Measurements from ENCODE around the gene C10orf67.
"Not testable (repeated sequence)": the region's sequence is repeated elsewhere in the genome, so short reads cannot be mapped to it uniquely, and the experiment has no call there.

C10orf67 gene

DNA sequence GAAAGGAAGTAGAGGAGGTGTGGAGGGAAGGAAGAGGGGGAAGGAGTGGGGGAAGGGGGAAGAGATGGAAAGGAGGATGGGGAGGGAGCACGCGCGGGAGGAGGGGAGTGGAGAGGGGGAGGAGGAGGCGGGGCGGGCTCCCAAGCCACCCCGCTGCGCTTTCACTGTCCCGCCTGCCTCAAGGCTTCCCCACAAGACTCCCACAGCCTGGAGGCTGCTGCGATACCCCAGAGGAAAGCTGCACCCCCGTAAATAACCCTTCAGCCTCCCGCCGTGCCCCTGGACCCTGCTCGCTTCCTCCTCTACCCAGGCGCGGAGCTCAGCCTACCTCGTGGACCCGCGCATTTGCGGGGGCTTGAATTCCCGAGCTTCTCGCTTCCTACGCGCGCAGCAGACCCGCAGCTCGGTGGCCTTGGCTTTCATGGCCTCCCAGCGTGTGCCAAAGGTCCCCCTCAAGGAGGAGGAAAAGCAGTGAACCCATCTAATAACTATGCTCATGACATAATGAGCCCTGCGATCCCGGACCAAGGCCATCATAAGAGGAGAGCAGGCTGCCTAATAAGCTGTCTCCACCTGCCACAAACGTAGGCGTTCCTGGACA, at the start of gene C10orf67:
Gene C10orf67 (minus strand): TSS at position 557 of the 601 bp plus-strand sequence. CDS start 23 bp downstream, at position 534.
- DNase-seq (ENCODE audit: low read depth in 2 of 2): no peak

DNA sequence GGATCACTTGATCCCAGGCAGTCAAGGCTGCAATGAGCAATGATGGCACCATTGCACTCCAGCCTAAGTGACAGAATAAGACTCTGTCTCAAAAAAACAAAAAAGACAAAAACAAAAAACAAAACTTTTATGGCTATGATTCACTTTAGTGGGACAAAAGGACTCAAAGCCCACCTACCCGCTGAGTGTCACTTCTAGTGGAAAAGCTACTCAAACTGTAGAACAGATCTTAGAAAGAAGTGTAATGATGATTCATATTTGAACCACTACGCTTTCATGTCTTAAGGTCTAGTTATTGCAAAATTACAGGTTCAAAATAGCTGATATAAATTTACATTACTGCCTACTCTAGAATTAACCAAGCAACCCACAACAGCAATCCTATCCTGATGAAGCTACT, 47.2 kb upstream of the C10orf67 start:
- no peak for DNase-seq (ENCODE audit: low read depth in 2 of 2)

DNA sequence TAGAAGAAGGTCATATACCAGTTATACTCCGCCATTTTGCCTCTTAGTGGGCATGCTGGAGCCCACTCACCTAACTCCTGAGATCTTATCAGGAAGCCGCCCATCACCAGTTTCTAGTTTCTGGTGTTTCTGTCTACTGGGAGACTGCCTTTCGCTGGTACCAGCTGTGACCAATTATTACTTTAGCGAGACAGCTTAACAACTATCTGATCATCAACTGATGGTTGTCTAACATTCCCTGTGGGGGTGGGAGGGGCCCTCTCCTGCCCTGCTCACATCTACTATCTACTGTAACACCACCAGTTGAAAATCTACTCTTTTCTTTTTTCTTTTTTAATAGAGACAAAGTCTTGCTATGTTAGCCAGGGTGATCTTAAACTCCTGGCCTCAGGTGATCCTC, 46.2 kb upstream of the C10orf67 start:
- no peak for DNase-seq (ENCODE audit: low read depth in 2 of 2)

DNA sequence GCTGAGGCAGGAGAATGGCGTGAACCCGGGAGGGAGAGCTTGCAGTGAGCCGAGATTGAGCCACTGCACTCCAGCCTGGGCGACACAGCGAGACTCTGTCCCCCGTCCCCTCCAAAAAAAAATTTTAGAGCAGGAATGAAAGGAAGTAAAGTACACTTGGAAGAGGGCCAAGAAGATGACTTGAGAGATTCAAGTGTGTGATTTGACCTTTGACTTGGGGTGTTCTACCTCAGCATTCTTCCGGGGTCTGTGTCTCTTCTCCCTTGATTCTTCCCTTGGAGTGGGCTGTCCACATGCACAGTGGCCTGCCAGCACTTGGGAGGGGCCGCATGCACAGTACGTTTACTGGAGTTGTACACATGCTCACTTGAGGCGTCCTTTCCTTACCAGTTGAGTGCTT, 45.8 kb upstream of the C10orf67 start:
- not testable (repeated sequence) for DNase-seq (ENCODE audit: low read depth in 2 of 2)

DNA sequence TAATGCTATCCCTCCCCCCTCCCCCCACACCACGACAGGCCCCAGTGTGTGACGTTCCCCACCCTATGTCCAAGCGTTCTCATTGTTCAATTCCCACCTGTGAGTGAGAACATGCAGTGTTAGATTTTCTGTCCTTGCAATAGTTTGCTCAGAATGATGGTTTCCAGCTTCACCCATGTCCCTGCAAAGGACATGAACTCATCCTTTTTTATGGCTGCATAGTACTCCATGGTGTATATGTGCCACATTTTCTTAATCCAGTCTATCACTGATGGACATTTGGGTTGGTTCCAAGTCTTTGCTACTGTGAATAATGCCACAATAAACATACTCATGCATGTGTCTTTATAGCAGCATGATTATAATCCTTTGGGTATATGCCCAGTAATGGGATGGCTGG, 42.9 kb upstream of the C10orf67 start:
- DNase-seq (ENCODE audit: low read depth in 2 of 2): not testable (repeated sequence)

DNA sequence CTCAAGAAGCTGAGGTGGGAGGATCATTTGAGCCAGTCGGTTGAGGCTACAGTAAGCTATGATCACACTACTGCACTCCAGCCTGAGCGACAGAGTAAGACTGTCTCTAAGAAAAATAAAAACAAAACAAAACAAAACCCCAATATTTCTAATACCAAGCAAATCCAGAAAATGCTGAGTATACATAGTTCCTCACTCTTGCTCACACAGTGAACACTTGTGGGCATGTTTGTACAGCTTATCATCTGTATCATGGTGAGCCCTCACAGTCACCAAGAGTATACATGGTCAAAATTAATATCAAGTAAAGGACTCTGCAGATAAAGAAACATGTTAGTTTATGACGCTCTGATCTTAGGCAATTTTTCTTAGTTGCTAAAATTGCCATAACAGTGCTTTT, 41.5 kb upstream of the C10orf67 start:
- no peak for DNase-seq (ENCODE audit: low read depth in 2 of 2)

DNA sequence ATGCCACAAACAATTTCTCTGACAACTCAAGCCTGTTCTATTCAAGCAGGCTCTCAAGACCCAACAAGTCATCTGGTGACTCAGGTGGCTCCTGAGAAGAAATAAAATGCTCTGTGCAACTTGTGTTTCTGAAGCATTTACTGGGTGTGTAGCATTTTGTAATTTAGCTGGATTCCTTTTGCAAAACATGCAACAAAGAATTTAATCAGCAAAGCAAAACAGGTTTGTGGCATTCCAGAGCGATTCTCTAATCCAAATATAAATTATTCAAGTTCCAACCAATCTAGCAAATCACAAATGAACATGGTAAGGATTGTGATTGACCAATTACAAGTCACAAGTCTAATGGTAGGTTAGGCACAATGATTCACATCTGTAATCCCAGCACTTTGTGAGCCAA, 39.8 kb upstream of the C10orf67 start:
- no peak for DNase-seq (ENCODE audit: low read depth in 2 of 2)

DNA sequence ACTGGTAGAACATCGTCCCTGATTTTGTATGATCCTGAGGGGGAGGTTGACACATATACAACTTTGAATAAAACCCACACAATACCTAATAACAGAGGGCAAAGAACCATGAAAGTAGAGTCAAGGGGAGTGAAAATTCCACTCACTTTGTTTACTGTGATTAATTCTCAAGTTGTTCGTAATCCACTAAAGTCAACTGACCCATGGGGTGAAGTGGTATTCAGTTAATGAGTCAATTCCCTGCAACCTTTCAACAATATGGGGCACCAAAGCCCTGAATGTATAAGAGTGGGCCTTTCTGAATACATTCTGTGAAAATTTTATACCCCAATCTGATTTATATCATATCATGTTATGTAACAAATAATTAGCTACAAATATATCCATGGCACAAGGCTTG, 39.0 kb upstream of the C10orf67 start:
- DNase-seq (ENCODE audit: low read depth in 2 of 2): no peak

DNA sequence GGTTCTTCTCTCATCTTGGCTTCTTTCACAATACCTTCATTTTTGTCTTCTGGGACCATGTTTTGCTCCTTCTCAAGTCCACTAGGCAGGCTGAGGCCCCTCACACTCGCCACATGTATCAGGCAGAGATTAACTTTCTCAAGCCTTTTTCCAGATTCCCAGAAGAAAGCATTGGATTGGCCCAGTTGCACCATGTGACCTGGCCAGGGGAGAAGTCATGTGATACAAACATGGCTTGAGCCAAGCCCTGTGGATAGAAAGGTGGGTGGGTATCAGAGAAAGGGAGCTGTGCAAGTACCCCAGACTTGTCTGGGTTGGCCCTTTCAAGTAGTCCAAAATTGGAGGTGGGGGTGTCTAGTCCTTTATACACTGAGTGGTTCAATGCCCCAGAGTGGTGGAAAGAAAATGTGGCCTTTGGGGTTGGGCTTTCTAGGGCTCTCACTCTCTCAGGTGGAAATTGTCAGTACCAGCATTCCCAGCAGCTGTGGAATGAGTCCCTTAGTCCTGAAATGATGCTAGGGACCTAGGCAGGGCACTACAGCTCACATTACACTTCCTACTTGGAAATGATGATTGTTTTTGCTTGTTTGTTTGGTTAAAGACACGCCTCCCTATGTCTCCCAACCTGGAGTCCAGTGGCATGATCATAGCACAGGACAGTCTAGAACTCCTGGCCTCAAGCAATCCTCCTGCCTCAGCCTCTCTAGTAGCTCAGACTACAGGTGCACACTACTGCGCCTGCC, 36.9 kb upstream of the C10orf67 start:
- DNase-seq (ENCODE audit: low read depth in 2 of 2): no peak

DNA sequence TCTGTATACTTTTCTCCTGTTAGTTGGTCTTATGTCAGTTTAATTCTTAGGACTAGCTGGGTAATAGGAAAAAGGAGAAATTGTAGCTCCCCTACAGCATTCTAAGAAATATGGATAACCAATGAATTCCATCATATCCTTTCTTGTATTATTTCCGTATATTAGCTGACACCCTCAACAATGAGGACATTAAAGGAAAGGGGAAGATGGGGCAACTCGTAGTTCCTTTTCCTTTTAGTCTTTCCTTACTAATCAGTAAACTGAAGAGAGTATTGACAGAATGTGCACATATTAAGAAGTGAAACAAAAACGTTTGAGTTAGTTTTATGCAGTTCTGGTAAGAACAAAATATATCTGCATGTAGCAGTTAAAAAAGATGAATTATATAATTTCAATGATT, 35.1 kb upstream of the C10orf67 start:
- no peak for DNase-seq (ENCODE audit: low read depth in 2 of 2)

DNA sequence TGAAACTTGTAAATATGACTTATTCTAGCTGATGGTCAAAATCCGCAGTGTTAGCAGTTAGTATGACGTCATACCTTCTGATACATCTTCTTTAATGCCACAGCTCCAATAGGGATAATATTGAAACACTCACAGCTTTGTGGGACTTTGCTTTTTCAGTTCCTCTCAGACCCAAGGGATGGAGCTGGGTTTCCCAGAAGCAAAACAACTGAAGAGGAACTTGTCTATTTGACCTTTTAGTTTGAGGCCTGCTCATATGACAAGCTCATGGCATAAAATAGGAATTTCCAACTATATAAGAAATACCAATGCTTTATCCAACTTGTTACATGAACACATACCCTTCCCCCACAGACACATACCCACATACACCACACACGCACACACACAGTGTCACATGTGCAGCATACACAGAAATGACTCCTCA, 31.6 kb upstream of the C10orf67 start:
- DNase-seq (ENCODE audit: low read depth in 2 of 2): no peak

DNA sequence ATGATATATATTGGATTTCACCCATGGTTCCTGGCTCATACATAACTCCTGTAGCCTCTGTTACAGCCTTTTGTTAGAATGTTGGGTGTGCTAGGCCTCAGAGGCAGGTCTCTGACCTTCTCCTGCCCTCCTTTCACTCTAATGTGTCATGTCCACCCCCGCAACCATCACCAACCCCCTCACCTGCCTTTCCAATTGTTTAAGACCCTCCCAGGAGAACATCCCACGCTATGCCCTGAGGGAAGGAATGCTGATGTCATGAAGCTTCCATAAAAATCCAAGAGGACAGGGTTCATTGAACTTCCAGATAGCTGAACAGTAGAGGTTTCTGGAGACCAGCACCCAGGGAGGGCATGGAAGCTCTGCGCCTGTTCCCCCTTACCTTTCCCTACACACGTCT, 30.8 kb upstream of the C10orf67 start:
- no peak for DNase-seq (ENCODE audit: low read depth in 2 of 2)

DNA sequence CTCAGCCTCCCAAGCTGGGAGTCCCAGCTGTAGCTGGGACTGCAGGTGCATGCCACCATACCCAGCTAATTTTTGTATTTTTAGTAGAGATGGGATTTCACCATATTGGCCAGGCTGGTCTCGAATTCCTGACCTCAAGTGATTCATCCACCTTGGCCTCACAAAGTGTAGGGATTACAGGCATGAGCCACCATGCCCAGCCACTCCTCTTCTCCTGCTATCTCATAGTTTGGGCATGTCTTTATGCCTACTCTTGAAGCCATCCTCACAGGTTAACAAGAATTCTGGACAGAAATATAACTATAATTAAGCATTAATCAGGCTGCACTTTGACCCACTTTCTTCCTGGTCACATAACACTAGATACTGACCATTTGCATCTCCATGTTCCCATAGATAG, 28.6 kb upstream of the C10orf67 start:
- no peak for DNase-seq (ENCODE audit: low read depth in 2 of 2)

DNA sequence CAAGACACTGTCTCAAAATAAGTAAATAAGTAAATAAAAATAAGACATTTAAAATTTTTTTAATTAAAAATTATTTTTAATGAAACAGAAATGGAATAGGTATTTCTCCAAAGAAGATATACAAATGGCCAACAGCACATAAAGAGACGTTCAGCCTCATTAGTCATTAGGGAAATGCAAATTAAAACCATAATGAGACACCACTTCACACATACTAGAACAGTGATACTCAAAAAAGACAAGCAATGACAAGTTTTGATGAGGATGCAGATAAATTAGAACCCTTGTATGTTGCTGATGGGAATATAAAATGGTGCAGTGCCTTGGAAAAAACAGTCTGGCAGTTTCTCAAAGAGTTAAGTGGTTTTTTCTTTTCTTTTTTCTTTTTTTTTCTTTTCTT, 26.5 kb upstream of the C10orf67 start:
- no peak for DNase-seq (ENCODE audit: low read depth in 2 of 2)

DNA sequence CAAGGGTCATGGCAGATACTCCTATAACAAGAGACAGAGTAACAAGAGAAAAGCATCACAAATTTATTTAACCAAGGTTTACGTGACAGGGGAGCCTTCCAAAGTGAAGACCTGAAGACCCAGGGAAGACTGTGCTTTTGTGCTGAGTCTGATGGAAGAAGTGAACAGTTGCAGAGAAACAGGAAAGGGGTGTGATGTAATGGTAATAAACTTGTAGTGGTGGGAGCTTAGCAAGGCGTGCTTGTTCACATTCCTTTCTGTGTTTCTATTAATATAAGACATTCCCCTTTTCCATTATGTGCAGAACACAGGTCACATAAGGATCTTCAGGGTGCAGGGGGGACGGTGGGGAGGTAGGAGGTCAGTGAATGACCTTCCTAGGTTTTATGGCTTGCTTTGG, 25.5 kb upstream of the C10orf67 start:
- no peak for DNase-seq (ENCODE audit: low read depth in 2 of 2)

DNA sequence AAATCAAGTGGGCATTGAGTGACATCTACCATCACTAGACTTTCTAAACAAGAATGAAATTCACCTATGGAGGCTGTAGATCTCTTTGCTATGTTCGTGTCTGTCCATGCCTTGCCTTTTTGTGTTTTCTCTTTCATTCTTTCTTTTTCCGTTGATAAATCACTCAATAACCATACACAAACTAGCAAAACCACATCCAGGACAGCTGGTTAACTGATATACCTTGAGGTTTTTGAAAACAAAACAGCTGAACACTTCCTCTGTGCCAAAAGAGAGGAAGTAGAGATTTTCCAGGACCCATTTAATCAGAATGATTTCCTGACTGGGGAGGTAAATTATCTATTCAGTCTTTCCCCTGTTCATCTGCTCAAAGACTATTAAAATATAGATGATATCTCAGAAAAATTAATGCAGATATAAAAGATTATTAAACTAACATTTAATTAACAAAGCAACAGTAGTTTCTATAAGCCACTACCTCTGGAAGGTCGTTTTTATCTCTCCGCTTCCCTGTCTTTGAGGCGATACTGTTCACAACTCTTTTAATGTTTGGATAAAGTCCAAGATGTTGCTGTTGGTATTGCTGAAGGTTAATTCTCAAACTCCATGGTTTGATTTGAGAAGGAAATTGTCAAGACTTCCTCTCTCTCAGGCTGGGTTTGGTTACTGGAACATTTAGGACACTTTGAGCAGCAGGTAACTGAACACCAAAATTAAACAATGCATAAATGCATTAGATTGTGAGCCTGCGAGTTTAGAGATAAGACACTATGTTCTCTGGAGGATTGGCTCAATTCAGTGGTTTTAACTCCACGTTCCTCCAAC, 24.4 kb upstream of the C10orf67 start:
- no peak for DNase-seq (ENCODE audit: low read depth in 2 of 2)

DNA sequence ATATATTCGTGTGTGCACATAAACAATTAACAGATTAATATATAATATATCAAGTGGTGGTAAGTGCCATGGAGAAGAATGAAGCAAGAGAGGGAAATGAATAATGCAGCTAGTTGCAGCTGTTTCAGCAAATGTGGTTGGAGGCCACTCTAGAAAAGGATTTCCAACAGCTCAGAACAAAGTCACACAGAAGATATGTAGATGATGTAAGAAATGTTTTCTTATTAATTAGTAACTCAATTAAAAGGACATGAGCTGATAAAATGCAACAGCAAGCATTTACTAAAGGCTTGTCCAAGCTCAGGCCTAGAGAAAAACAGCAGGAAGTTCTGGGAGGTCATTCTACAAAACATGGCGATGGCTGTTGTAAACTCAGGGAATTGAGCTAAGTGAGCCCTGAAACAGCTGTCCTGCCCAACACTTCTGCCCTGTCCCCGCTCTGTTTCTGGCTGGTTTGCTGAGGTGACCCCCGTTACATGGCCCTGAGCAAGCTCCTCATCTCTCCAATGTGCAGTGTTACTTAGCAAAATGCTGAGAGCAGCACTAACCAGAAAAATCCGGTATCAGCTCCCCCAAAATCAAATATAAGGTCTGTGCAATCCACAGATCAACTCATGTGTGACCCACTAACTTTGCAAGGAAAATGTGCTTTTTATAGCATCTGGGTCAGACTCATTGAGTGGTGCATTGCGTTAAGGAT, 23.4 kb upstream of the C10orf67 start:
- DNase-seq (ENCODE audit: low read depth in 2 of 2): no peak

DNA sequence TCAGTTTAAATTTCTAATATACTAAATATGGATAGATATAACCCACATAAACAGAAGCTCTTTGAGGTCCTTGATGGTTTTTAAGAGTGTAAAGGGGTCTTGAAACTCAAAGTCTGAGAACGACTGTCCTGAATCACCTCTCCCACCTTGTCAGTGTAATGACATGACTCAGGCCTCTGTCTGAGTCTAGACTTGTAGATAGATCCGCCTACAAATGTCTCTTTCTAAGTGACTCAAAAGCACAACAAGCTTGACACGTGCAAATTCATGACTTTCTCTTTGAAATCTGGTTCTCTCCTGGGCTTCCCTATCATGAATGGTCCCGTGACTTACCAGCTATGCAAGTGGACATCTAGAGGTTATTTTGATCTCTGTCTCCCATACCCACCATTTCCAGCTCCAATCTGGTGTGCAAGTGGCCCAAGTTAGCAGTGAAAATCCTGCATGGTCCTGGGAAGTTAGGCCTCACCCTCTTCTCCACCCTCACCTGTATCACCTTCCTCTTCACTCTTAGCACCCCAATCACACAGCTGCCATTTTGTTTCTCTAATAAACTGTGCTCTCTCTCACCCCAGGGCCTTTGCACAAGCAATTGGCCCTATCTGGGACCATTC, 20.9 kb upstream of the C10orf67 start:
- DNase-seq (ENCODE audit: low read depth in 2 of 2): not testable (repeated sequence)

DNA sequence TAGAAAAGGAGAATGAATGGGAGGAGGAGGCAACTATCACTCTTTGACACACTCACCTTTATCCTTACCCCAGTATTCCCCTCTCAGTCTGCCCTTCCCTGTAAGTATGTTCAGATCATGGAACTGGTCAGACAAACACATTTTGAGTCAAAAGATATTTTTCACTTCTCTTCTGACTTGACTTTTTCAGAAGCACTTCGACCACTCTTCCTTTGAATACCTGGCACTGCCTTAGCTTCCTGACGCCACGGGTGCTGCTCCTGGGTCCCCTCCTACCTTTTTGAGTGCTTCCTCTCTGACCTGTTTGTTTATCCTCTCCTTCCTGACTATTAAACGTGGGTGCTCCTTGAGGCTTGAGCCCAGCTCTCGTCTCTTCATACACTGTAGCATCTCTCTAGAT, 19.8 kb upstream of the C10orf67 start:
- DNase-seq (ENCODE audit: low read depth in 2 of 2): no peak

DNA sequence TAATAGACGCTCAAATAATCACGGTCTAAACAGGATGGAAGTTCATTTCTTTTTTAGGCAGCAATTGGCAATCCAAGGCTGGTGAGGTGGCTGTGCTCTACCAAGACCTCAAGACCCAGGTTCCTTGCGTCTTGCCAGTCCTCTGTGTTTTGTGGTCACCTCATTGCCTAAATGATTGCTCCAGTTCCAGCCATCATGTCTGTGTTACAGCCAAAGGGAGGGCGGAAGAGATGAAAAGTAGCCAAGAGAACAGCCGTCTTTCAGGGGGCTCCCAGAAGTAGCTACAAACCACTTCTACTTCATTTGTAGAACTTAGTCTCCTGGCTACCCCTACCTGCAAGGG, 19.2 kb upstream of the C10orf67 start:
- no peak for DNase-seq (ENCODE audit: low read depth in 2 of 2)

DNA sequence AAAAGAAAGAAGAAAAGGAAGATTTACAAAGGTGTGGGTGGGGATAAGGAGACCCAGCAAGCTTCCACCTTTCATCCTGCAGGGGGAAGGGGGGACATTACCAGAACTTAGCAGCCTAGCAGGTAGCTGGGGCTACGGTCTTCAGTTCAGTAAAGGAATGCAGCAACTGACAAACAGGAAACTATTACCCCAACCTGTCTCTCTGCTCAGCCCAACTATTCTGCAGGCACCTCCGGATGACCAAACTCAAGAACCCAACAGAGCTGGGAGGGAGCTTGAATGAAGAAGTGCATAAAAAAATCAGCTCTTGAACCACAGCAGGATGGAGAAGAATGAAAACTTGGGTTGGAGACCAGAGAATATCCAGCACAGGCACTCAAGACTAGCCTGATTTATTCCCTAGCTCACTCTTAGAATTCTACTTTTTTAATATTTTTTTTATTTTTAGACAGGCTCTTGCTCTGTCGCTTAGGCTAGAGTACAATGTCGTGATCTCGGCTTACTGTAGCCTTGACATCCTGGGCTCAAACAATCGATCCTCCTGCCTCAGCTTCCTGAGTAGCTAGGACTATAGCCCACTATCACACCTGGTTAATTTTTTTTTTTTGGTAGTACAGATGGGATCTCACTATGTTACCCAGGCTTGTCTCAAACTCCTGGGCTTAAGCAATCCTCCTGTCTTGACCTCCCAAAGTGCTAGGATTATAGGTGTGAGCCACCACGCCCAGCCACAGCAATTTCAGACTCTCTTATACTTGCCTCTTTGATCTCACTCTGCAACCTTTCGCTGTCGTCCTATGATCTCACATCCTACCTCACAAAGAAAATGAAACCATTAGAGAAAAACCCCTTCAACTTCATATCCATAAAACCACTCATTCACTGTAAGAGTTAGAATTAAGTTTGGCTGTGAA, 18.5 kb upstream of the C10orf67 start:
- DNase-seq (ENCODE audit: low read depth in 2 of 2): no peak

All from stimulated activated CD8-positive, alpha-beta memory T cell treated with anti-CD3 and anti-CD28 coated beads, Interleukin-15, amount 100 ng/mL, for 4 hours (primary cell).